Measurements from ENCODE around the gene FNBP1.
A peak's percentile ranks its signal among the peaks of the same experiment; 100 is the strongest.

The FNBP1 gene

DNA sequence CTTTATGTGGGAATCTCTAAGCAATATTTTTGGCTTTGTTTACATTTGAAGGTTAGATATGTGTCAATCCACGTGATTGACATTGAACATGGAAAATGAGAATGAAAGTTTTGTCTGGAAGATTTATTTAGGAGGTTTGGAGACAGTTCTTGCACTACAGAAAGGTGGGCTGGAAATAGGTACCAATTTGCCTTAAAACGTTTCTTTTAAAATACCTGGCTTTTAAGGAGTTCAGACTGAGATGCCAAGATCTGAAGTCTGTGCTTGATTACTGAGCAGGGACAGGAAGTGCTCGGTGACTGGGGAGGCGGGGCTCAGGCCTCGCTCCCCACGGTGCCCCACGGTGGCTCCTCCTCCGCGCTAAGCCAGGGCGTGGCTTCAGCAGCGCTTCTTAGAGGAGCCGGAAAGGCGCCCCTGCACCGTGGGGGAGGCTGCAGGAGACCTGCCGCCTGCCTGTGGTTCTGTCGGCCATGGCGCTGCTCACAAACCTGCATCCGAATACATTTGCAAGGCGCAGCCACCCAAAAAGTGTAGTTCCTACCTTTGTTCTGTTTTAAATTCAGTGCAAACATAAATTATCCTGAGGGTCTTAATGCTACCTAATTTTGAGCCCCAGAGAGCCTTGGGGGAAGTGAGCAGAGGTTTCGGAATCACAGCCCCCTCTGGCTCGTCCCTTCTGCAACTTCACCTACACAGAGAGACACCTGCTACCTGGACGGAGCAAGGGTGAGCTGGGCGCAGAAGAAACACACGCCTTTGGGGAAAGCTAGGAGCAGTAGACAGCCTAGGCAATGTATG, 158.6 kb downstream of the FNBP1 start:
- peak overlapping the region; percentile 57 to 89 for H3K27ac ChIP-seq
- peak overlapping the region; percentile 62 for H3K4me3 ChIP-seq
- DNase-seq (ENCODE audit: low spot score): peak; percentile 91
- TF ChIP-seq, protein P1, sequence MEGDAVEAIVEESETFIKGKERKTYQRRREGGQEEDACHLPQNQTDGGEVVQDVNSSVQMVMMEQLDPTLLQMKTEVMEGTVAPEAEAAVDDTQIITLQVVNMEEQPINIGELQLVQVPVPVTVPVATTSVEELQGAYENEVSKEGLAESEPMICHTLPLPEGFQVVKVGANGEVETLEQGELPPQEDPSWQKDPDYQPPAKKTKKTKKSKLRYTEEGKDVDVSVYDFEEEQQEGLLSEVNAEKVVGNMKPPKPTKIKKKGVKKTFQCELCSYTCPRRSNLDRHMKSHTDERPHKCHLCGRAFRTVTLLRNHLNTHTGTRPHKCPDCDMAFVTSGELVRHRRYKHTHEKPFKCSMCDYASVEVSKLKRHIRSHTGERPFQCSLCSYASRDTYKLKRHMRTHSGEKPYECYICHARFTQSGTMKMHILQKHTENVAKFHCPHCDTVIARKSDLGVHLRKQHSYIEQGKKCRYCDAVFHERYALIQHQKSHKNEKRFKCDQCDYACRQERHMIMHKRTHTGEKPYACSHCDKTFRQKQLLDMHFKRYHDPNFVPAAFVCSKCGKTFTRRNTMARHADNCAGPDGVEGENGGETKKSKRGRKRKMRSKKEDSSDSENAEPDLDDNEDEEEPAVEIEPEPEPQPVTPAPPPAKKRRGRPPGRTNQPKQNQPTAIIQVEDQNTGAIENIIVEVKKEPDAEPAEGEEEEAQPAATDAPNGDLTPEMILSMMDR (IDR thresholded peaks at IDR 0.05): no peak

DNA sequence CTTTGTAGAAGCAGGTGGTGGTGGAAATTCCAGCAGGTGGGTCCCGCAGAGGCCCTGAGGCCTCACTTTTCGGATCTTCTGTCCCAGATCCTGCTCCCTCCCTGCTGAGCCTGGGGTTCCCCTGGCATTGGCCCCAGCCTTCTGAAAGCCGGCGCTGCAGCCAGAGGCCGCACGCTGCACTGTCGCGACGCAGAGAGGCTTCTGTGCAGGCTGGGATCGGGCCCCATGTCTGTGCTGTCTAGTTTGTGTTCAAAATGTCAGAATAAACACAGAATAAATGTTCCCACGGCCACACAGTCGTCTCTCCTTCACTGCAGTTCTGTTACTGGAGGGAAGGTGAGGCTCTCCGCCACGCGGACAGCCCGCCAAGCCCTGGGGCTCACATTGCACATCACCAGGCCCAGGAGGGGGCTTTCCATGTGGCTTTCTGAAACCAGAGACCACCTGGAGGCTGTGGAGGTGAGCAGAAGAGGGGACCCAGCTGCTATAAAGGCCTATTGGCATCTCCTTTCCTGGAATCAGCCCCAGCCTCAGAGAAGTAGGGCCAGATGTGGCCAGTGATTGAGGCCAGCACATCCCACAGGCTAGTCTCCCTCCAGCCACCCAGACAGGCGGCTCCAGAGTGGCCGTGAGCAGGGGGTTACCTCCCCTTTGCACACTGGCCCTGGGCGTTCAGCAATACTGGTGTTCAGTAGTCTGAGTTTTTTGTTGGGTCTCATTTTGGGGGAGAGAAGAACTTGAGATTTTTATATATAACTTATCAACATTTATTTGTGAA, 161.3 kb downstream of the FNBP1 start:
- DNase-seq (ENCODE audit: low spot score): no peak
- Histone ChIP-seq H3K27ac (no peak overlapping the region), H3K4me3 (no peak overlapping the region)
- TF ChIP-seq, protein P1 (IDR thresholded peaks at IDR 0.05): no peak

DNA sequence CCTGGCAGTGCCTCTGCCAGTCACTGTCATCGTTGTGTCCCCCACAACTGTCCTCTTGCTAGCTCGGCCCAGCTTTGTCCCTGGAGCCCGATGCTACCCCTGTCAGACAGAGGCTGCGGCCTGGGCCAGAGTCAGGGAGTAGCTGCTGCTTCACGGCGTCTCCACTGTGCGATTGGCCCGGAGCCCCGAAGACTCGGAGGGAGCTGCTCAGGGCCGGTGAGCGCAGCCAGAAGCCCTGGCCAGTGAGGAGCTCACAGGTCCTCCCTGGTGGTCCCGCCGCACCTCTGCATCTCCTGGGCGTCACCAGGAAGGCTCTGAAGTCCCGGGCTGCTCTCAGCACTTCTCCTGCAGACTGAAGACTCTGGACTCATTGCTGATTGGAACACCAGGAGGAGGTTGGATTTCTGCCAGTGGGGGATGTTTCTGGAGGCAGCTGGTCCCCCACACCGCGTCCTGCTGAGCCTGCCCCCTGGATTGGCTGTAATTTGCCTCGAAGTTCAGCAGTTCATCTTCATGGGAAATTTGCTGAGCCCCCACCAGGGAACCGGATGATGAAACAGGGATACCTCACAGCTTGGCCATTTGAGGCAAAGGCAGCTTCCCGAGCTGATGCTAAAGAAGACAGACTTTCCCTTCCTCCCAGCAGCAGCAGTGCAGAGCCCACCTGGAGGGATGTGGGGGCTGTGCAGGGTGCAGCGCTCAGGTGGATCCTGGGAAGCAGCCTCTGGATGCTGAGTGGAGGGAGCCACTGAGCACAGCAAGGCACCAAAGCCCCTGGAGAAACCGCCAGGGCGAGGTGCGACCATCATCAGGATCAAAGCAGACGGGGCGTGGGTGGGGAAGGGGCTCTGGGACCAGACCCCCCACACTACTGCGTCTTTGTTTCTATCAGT, 162.1 kb downstream of the FNBP1 start:
- H3K4me3 ChIP-seq: no peak overlapping the region
- no peak overlapping the region for H3K27ac ChIP-seq
- no peak for DNase-seq (ENCODE audit: low spot score)
- TF ChIP-seq, protein P1 (IDR thresholded peaks at IDR 0.05): no peak

DNA sequence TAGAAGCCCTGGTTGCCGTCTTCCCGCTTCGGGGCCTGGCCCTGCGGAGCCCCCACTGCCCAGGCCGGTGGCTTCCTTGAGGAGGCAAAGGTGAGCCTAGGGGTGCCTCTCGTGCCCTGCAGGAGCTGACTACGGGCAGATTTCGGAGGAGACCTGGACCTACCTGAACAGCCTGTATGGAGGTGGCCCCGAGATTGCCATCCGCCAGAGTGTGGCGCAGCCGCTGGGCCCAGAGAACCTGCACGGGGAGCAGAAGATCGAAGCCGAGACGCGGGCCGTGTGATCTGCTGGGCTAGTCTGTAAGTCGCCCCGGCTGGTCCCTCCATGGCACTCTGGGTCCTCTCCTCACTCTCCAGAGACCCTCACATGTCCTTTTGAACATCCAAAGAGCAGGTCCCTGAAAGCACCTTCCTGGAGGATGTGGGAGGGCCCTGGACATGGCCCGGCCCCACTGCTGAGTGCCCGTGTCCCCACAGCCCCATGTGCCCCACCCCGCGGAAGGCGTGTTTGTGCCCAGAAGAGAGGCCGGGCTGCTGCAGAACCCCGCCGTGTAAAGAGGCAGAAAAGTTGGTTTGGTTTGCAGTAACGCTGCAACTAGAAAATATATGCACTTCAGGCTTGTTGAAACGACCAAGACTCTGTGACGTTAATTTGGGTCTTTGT, 162.9 kb downstream of the FNBP1 start:
- TF ChIP-seq, protein P1 (IDR thresholded peaks at IDR 0.05): no peak
- H3K27ac ChIP-seq: no peak overlapping the region
- H3K4me3 ChIP-seq: no peak overlapping the region
- DNase-seq (ENCODE audit: low spot score): no peak

DNA sequence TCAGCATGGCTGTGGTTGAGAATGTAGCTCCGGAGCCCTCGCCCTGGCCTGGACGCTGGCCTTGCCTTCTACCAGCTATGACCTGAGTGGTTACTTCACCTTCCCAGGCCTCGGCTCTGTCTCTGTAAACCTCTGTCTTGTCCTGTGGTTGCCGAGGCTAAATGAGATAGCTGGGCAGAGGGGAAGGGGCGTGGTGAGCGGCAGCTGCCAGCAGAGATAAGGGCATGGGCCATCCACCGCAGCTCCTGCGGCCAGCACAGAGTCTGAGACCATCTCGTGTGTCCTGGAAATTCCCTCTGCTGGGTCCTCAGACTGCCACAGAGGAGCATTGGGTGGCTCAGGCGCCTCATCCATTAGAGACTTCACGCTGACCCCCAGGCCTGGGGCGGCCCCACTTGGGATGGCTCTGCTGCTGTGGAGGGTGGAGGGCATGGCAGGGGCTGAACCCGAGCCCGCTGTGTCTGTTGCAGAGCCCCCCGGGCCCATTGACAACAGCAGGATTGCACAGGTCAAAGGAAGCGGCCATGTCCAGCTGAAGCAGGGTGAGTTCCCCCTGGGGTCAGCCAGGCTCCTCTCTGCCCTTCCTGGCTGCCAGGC, 163.8 kb downstream of the FNBP1 start:
- TF ChIP-seq, protein P1 (IDR thresholded peaks at IDR 0.05): no peak
- no peak for DNase-seq (ENCODE audit: low spot score)
- no peak overlapping the region for H3K4me3 ChIP-seq
- H3K27ac ChIP-seq: no peak overlapping the region

DNA sequence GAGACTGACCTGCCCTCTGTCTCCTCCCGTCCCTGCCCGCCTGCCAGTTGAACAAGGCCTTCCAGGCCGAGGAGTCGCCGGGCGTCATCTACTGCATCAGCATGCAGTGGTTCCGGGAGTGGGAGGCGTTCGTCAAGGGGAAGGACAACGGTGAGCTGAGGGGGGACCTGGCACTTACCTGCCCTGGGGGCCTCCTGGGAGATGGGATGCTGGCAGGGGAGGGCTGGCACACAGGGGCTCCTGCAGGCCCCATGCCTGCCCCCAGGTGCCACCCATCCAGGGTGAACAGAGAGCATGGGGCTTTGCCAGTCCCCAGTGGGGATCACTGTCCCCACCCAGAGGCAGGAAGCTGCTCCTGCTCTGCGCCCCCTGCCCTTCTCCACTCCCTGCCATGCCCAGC, 164.7 kb downstream of the FNBP1 start:
- TF ChIP-seq, protein P1 (IDR thresholded peaks at IDR 0.05): no peak

More for the DNA sequence above, 164.7 kb downstream of the FNBP1 start:
- DNase-seq (ENCODE audit: low spot score): no peak
- Histone ChIP-seq H3K27ac (no peak overlapping the region), H3K4me3 (no peak overlapping the region)

All from coronary artery (tissue), 2 donors.